Hepatocyte (in vitro differentiated cells): ENCODE data around the gene DNAH3.

Source experiments
- EZH2 ChIP-seq: fragments of 200-600 bp; sonication (generic); IDR thresholded peaks from 2 replicates; pipeline ENCODE4 v1.6.1; 2016; ENCODE audit warnings: antibody characterized with exemption, mild to moderate bottlenecking, borderline replicate concordance
- TF ChIP-seq, protein P1 (sequence below): fragments of 200-600 bp; sonication (generic); IDR thresholded peaks from 2 replicates; pipeline ENCODE4 v1.5.1; 2016; ENCODE audit warnings: antibody characterized with exemption, mild to moderate bottlenecking; ENCODE audit not compliant: poor library complexity

DNA sequence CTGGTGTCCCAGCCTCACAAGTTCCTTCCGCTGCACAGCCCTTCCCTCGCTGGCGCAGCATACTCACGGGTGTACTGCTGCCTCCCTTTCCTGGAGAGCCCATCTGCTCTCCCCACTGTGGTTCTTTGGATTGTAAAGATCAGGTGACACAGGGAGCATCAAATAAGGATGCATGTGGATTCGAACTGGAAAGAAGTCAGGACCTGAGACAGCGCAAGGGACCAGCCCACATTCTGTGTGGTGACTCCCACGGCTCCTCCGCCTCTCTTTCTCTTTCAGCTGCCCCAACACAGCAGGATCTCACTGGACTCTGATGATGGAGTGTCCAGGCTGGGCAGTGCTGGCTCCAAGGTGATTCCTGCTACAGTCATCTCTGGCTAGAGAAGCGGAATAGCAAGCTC lies 15.9 kb upstream of the DNAH3 start:
- TF ChIP-seq, protein P1, sequence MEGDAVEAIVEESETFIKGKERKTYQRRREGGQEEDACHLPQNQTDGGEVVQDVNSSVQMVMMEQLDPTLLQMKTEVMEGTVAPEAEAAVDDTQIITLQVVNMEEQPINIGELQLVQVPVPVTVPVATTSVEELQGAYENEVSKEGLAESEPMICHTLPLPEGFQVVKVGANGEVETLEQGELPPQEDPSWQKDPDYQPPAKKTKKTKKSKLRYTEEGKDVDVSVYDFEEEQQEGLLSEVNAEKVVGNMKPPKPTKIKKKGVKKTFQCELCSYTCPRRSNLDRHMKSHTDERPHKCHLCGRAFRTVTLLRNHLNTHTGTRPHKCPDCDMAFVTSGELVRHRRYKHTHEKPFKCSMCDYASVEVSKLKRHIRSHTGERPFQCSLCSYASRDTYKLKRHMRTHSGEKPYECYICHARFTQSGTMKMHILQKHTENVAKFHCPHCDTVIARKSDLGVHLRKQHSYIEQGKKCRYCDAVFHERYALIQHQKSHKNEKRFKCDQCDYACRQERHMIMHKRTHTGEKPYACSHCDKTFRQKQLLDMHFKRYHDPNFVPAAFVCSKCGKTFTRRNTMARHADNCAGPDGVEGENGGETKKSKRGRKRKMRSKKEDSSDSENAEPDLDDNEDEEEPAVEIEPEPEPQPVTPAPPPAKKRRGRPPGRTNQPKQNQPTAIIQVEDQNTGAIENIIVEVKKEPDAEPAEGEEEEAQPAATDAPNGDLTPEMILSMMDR = no peak
- TF ChIP-seq EZH2 = no peak
